Body of pancreas (tissue), 4 donors: Measurements from ENCODE around the gene AFG1L. TPM values are rescaled to one million over a fixed set of nuclear protein-coding genes. Genes with fewer than 3 reads are reported as not detected.

ENCODE experiments used
- ATAC-seq: fragments of 150-250 bp; one replicate; pipeline ENCODE4 v1.9.1; 2016
- DNase-seq, 4 donors: peaks; one replicate each; pipeline ENCODE4 v3.0.0-alpha.2; 2019
- H3K27ac ChIP-seq, 4 donors: fragments of 200-600 bp; sonication (generic); 1 replicate in 3 of 4; 2 replicates in 1 of 4; pipeline versions ENCODE4 v1.5.1 to v1.6.1; 2016 to 2019; ENCODE audit warnings: mild to moderate bottlenecking in 1 of 4, mixed read lengths in 1 of 4, moderate library complexity in 1 of 4
- H3K27me3 ChIP-seq, 2 donors: fragments of 200-600 bp; sonication (generic); one replicate each; pipeline ENCODE4 v1.6.0; 2016; ENCODE audit warnings: mild to moderate bottlenecking in 1 of 2
- H3K36me3 ChIP-seq, 2 donors: fragments of 200-600 bp; sonication (generic); replicated peaks in 1 of 2; 2 replicates each; pipeline ENCODE4 v1.5.1; 2016; ENCODE audit warnings: low read depth in 2 of 2; ENCODE audit not compliant: insufficient read depth in 1 of 2
- H3K4me1 ChIP-seq: fragments of 200-600 bp; sonication (generic); one replicate; pipeline ENCODE4 v1.6.0; 2016
- H3K4me3 ChIP-seq, 2 donors: fragments of 200-600 bp; sonication (generic); 1 replicate in 1 of 2; 2 replicates in 1 of 2; pipeline ENCODE4 v1.5.1; 2016 to 2019
- H3K9me3 ChIP-seq, 3 donors: fragments of 200-600 bp; sonication (generic); 1 replicate in 2 of 3; 2 replicates in 1 of 3; pipeline ENCODE4 v1.5.1; 2016
- POLR2A ChIP-seq, 3 donors: fragments of 450-650 bp; IDR thresholded peaks; one replicate each; pipeline ENCODE4 v1.6.1; 2016; ENCODE audit warnings: antibody characterized with exemption in 3 of 3, mild to moderate bottlenecking in 2 of 3
- WGBS, 2 donors: methylation state at CpG; one replicate each; pipeline ENCODE4 v1.1.5; 2017; 5-methylcytosine and 5-hydroxymethylcytosine counted together
- intact Hi-C: fragments of 100-400 bp; cut with DNase I; formaldehyde crosslinking; loops from one replicate; pipeline ENCODE4 v1.15.1; 2023
- total RNA-seq, 2 donors: library from RNA; depleted of rRNA; stranded (reverse); fragments of >200 nt; gene quantifications; one replicate each; pipeline ENCODE4 v1.1.0, GENCODE V29; 2016
- TF ChIP-seq, protein P1 (sequence below), 7 experiments: fragments of 450-650 bp in 4 of 7; fragments of 200-600 bp in 3 of 7; sonication (generic) in 3 of 7; IDR thresholded peaks; one replicate each; pipeline ENCODE4 v1.5.1; 2016 to 2019; ENCODE audit warnings: antibody characterized with exemption in 7 of 7

AFG1L gene
- total RNA-seq, 2 donors from 2014 or later, result 1.6 to 4.0 TPM

DNA sequence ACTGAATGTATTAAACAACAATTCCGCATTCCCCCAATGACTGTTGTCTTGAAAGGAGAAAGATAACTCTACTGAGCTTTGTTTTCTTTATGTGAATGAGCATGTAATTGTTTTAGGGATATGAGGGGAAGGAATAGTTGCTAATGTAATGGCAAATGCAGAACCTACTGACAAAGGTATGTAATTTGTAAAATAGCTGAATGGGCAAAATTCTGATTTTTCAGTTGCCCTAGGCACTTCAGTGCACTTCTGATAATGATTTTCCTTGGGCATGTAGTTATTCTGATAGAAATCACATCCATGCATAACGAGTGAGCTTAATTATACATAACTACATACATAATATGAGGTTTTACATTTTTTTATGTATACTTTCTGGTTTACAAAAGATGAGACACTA, 212.5 kb downstream of the AFG1L start:
- Histone ChIP-seq H3K27me3 (no peaks in the 10 kb centered on the region), H3K4me3 (no peak overlapping the region), H3K27ac (no peak overlapping the region), H3K4me1 (no peaks in the 10 kb centered on the region), H3K36me3 (no peaks in the 10 kb centered on the region), H3K9me3 (no peaks in the 10 kb centered on the region)
- WGBS, 2 donors, result 87 to 90% methylated on average over 2 of the region's 2 CpGs
- no peak for TF ChIP-seq POLR2A (IDR thresholded peaks at IDR 0.05)
- TF ChIP-seq, protein P1, sequence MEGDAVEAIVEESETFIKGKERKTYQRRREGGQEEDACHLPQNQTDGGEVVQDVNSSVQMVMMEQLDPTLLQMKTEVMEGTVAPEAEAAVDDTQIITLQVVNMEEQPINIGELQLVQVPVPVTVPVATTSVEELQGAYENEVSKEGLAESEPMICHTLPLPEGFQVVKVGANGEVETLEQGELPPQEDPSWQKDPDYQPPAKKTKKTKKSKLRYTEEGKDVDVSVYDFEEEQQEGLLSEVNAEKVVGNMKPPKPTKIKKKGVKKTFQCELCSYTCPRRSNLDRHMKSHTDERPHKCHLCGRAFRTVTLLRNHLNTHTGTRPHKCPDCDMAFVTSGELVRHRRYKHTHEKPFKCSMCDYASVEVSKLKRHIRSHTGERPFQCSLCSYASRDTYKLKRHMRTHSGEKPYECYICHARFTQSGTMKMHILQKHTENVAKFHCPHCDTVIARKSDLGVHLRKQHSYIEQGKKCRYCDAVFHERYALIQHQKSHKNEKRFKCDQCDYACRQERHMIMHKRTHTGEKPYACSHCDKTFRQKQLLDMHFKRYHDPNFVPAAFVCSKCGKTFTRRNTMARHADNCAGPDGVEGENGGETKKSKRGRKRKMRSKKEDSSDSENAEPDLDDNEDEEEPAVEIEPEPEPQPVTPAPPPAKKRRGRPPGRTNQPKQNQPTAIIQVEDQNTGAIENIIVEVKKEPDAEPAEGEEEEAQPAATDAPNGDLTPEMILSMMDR (IDR thresholded peaks at IDR 0.05), result no peak
- DNase-seq, result no peak
- intact Hi-C loops, result no loop called here
- ATAC-seq, result no peak

DNA sequence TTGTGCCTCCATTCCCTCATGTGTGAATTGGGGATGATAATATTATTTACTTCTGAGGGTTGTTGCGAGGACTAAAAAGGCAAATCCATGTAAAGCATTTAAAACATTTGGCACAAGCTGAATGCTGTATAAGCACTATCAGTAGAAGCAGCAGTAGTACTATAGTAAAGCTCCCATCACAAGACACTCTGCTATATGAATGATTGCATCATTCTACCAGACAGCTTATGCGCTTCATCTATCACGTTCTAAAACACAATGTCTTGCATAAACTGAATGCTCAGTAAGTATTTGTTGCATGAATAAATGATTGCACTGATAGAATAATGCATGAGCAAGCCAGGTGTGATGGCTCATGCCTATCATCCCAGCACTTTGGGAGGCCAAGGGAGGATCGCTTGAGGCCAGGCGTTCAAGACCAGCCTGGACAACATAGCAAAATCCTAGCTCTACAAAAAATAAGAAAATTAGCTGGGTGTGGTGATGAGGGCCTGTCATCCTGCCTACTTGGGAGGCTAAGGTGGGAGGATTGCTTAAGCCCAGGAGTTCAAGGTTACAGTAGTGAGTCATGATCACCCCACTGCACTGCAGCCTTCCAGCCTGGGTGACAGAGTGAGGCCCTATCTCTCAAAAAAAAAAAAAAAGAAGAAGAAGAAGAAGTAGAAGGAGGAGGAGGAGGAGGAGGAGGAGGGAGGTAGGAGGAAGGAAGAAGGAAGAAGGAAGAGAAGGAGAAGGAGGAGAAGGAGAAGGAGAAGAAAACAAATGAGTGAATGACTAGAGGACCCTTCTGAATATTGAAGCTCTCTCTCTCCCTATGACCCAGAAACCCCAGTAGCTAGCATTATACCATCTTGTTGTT, 215.8 kb downstream of the AFG1L start:
- Histone ChIP-seq H3K9me3 (no peaks in the 10 kb centered on the region), H3K36me3 (no peaks in the 10 kb centered on the region), H3K4me1 (no peaks in the 10 kb centered on the region), H3K27me3 (no peaks in the 10 kb centered on the region), H3K27ac (no peak overlapping the region), H3K4me3 (no peak overlapping the region)
- intact Hi-C loops, result no loop called here
- 73 to 83% methylated on average over 5 of the region's 5 CpGs for WGBS, 2 donors
- no peak for ATAC-seq
- no peak for DNase-seq
- TF ChIP-seq, protein P1 (IDR thresholded peaks at IDR 0.05), result no peak
- TF ChIP-seq POLR2A (IDR thresholded peaks at IDR 0.05), result no peak

DNA sequence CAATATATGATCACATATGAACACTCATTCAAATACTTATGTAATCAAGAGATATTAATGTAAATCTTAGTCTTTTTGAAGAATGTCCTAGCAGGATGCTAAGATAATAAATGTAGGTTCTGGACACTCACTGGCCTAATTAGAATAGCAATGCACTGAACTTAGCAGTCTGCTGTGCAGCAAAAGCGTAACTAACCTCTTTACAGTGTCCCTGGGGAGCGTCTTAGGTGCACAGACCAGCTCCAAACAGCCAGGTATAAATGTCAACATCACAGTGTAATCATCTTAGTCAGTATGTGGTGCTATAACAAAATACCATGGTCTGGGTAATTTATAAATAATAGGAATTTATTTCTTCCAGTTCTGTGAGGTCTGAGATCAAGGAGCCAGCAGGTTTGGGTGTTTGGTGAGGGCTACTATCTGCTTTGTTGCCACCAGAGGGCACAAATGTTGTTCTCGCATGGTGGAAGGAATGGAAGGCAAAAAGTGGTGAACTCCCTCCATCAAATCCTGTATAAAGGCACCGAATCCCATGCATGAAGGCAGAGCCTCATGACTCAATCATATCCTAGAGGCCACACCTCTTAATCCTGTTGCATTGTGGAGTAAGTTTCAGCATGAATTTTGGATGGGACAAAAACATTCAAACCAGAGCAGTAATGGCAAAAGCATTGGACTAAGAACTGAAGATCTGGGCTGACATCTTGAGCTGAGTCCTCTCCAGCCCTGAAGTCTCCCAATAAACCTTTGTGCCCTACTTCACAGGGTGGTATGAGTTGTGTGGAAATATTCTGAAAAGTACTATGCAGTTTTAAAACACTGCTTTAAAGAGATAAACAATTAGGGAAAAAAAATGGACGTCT, 224.1 kb downstream of the AFG1L start:
- Histone ChIP-seq H3K27ac (no peak overlapping the region), H3K4me1 (no peaks in the 10 kb centered on the region), H3K27me3 (no peaks in the 10 kb centered on the region), H3K36me3 (no peaks in the 10 kb centered on the region), H3K4me3 (no peak overlapping the region), H3K9me3 (no peaks in the 10 kb centered on the region)
- ATAC-seq, result no peak
- peak in 1 of 4 donors; percentile 17 for DNase-seq
- WGBS, 2 donors, result 75 to 80% methylated on average over 5 of the region's 5 CpGs
- TF ChIP-seq, protein P1 (IDR thresholded peaks at IDR 0.05), result peak in 5 of 7 experiments; percentile 13 to 34 (median 28)
- no peak for TF ChIP-seq POLR2A (IDR thresholded peaks at IDR 0.05)
- intact Hi-C loops, result no loop called here

DNA sequence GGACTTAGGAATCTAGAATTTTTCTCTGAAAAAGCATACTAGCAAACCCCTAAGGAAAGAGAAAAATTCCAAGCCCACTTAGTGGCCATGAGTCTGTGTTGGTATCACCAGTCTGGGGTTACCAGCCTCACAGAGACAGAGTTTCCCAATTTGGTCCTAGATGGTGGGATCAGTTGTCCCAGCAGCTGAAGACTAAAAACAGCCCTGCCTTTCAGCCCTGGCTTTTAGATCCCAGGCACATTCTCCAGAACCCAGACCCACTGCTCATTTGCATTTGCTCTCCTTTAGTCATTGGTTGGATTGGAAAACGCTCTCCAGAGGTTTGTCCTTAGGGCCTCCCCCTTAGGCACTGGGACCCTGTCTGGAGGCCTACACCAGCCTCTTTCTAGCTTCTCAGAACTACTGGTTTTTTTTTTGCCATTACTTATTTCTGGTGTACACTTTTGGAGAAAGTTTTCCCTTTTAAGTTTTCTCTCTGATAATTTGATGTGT, 226.8 kb downstream of the AFG1L start:
- intact Hi-C loops, result no loop called here
- no peak overlapping the region for H3K4me3 ChIP-seq
- no peaks in the 10 kb centered on the region for H3K36me3 ChIP-seq
- no peaks in the 10 kb centered on the region for H3K27me3 ChIP-seq
- DNase-seq, result no peak
- TF ChIP-seq POLR2A (IDR thresholded peaks at IDR 0.05), result no peak
- TF ChIP-seq, protein P1 (IDR thresholded peaks at IDR 0.05), result no peak
- 79 to 82% methylated on average over 1 of the region's 1 CpG for WGBS, 2 donors
- no peaks in the 10 kb centered on the region for H3K4me1 ChIP-seq
- H3K27ac ChIP-seq, result no peak overlapping the region
- H3K9me3 ChIP-seq, result no peaks in the 10 kb centered on the region
- ATAC-seq, result no peak
